MM.1S (cell line): ENCODE results near the gene ATP2B1.

Experiments used
- DNase-seq: peaks from one replicate; pipeline ENCODE4 v3.0.0-alpha.2; 2015
- H2AFZ ChIP-seq: fragments of 300-600 bp; sonication (generic); 2 replicates; pipeline ENCODE4 v1.6.0; 2016; ENCODE audit warnings: antibody characterized with exemption, low read length
- H3F3A ChIP-seq: fragments of 300-600 bp; sonication (generic); 2 replicates; pipeline ENCODE4 v1.6.1; 2016; ENCODE audit warnings: mild to moderate bottlenecking, antibody characterized with exemption, low read length, moderate library complexity, mixed read lengths; ENCODE audit not compliant: insufficient read depth
- H3K27ac ChIP-seq: fragments of 300-600 bp; sonication (generic); 2 replicates; pipeline ENCODE4 v1.5.1; 2016; ENCODE audit warnings: mild to moderate bottlenecking, low read length
- H3K27me3 ChIP-seq: fragments of 300-600 bp; sonication (generic); replicated peaks from 2 replicates; pipeline ENCODE4 v1.6.0; 2016; ENCODE audit warnings: low read length; ENCODE audit not compliant: insufficient read depth
- H3K36me3 ChIP-seq: fragments of 300-600 bp; sonication (generic); replicated peaks from 2 replicates; pipeline ENCODE4 v1.6.1; 2016; ENCODE audit warnings: mild to moderate bottlenecking, low read length, mixed read lengths; ENCODE audit not compliant: insufficient read depth
- H3K4me1 ChIP-seq: fragments of 300-600 bp; sonication (generic); 2 replicates; pipeline ENCODE4 v1.6.1; 2016; ENCODE audit warnings: low read length, mixed read lengths
- H3K4me2 ChIP-seq: fragments of 300-600 bp; sonication (generic); 2 replicates; pipeline ENCODE4 v1.6.0; 2016; ENCODE audit warnings: low read depth, low read length
- H3K4me3 ChIP-seq: fragments of 300-600 bp; sonication (generic); 2 replicates; pipeline ENCODE4 v1.5.1; 2016; ENCODE audit warnings: low read length, mixed read lengths
- H3K79me2 ChIP-seq: fragments of 300-600 bp; sonication (generic); 2 replicates; pipeline ENCODE4 v1.6.1; 2016; ENCODE audit warnings: mixed run types, low read length, mixed read lengths
- H3K9ac ChIP-seq: fragments of 300-600 bp; sonication (generic); 2 replicates; pipeline ENCODE4 v1.6.1; 2016; ENCODE audit warnings: low read length, mixed read lengths
- H3K9me2 ChIP-seq: fragments of 300-600 bp; sonication (generic); replicated peaks from 2 replicates; pipeline ENCODE4 v1.6.1; 2016; ENCODE audit warnings: mild to moderate bottlenecking, low read length, mixed read lengths; ENCODE audit not compliant: insufficient read depth
- H3K9me3 ChIP-seq: fragments of 300-600 bp; sonication (generic); replicated peaks from 2 replicates; pipeline ENCODE4 v1.6.1; 2016; ENCODE audit warnings: mild to moderate bottlenecking, low read length, mixed read lengths; ENCODE audit not compliant: insufficient read depth
- H4K20me1 ChIP-seq: fragments of 300-600 bp; sonication (generic); 2 replicates; pipeline ENCODE4 v1.6.1; 2016; ENCODE audit warnings: mild to moderate bottlenecking, low read length, moderate library complexity, mixed read lengths; ENCODE audit not compliant: insufficient read depth
- CTCF ChIP-seq: fragments of 300-600 bp; sonication (generic); IDR thresholded peaks from 2 replicates; pipeline ENCODE4 v1.5.1; 2016; ENCODE audit warnings: antibody characterized with exemption, low read length, mixed read lengths
- EZH2 ChIP-seq: fragments of 300-600 bp; sonication (generic); optimal IDR thresholded peaks from 2 replicates; pipeline ENCODE3; 2017; ENCODE audit warnings: low read depth, mild to moderate bottlenecking, antibody characterized with exemption, low read length, mixed read lengths
- EZH2phosphoT487 ChIP-seq: fragments of 300-600 bp; sonication (generic); IDR thresholded peaks from 2 replicates; pipeline ENCODE4 v1.6.1; 2018; ENCODE audit warnings: antibody characterized with exemption, low read length

ATP2B1 gene

GRCh38 chr12:89680409-89680808, 28.2 kb downstream of the ATP2B1 start:
- no peaks in the 10 kb centered on the region for H3K9me3 ChIP-seq
- H3K4me3 ChIP-seq: no peak overlapping the region
- no peak for DNase-seq
- no peak overlapping the region for H3K27ac ChIP-seq
- H3K79me2 ChIP-seq: peaks cover 76% of the 10 kb centered on the region
- H3K4me1 ChIP-seq: no peaks in the 10 kb centered on the region
- H3K9me2 ChIP-seq: no peaks in the 10 kb centered on the region
- no peak overlapping the region for H3K4me2 ChIP-seq
- no peaks in the 10 kb centered on the region for H3K27me3 ChIP-seq
- no peaks in the 10 kb centered on the region for H3K36me3 ChIP-seq
- no peaks in the 10 kb centered on the region for H4K20me1 ChIP-seq
- H3K9ac ChIP-seq: no peak overlapping the region
- TF ChIP-seq CTCF: no peak
- H3F3A ChIP-seq: no peaks in the 10 kb centered on the region
- no peak overlapping the region for H2AFZ ChIP-seq

- H4K20me1 ChIP-seq: no peaks in the 10 kb centered on the region
- H3F3A ChIP-seq: no peaks in the 10 kb centered on the region
- H3K9me3 ChIP-seq: no peaks in the 10 kb centered on the region
- no peak for DNase-seq
- H3K4me1 ChIP-seq: no peaks in the 10 kb centered on the region
- no peak overlapping the region for H3K27ac ChIP-seq
- no peak overlapping the region for H3K4me3 ChIP-seq
- no peak overlapping the region for H3K4me2 ChIP-seq
- no peak overlapping the region for H3K9ac ChIP-seq
- peaks cover 77% of the 10 kb centered on the region for H3K79me2 ChIP-seq
- no peaks in the 10 kb centered on the region for H3K9me2 ChIP-seq
- no peaks in the 10 kb centered on the region for H3K36me3 ChIP-seq
- TF ChIP-seq CTCF (no peak), EZH2phosphoT487 (no peak), EZH2 (no peak)
- H3K27me3 ChIP-seq: no peaks in the 10 kb centered on the region
- no peak overlapping the region for H2AFZ ChIP-seq
These were observed 29.0 kb downstream of the ATP2B1 start for GRCh38 chr12:89679631-89680030.

GRCh38 chr12:89678225-89678624, 30.4 kb downstream of the ATP2B1 start:
- TF ChIP-seq EZH2: no peak
- no peak for TF ChIP-seq CTCF
- TF ChIP-seq EZH2phosphoT487: no peak
- Histone ChIP-seq H3K9ac (no peak overlapping the region), H3K4me2 (no peak overlapping the region), H3K79me2 (peaks cover 88% of the 10 kb centered on the region), H4K20me1 (no peaks in the 10 kb centered on the region), H3K27ac (no peak overlapping the region), H3K4me3 (no peak overlapping the region), H3F3A (no peaks in the 10 kb centered on the region), H3K27me3 (no peaks in the 10 kb centered on the region), H3K9me2 (no peaks in the 10 kb centered on the region), H3K4me1 (no peaks in the 10 kb centered on the region), H3K36me3 (no peaks in the 10 kb centered on the region), H2AFZ (no peak overlapping the region), H3K9me3 (no peaks in the 10 kb centered on the region)
- DNase-seq: no peak

- H3K4me1 ChIP-seq: no peaks in the 10 kb centered on the region
- no peak overlapping the region for H2AFZ ChIP-seq
- no peaks in the 10 kb centered on the region for H3K9me3 ChIP-seq
- no peak for TF ChIP-seq EZH2
- TF ChIP-seq EZH2phosphoT487: no peak
- no peak for TF ChIP-seq CTCF
- no peaks in the 10 kb centered on the region for H3K9me2 ChIP-seq
- H4K20me1 ChIP-seq: no peaks in the 10 kb centered on the region
- peaks cover 89% of the 10 kb centered on the region for H3K79me2 ChIP-seq
- no peak overlapping the region for H3K4me2 ChIP-seq
- H3K9ac ChIP-seq: no peak overlapping the region
- no peak overlapping the region for H3K4me3 ChIP-seq
- no peak for DNase-seq
- no peak overlapping the region for H3K27ac ChIP-seq
- no peaks in the 10 kb centered on the region for H3F3A ChIP-seq
- no peaks in the 10 kb centered on the region for H3K36me3 ChIP-seq
- no peaks in the 10 kb centered on the region for H3K27me3 ChIP-seq
These were observed 31.7 kb downstream of the ATP2B1 start for GRCh38 chr12:89676930-89677329.
